ENCODE measurements around the gene BAZ2A.

BAZ2A gene

GRCh38 chr12:56634837-56635791, 5.0 kb upstream of the BAZ2A start:
- peak; percentile 51 for DNase-seq

- DNase-seq = no peak
These were observed 4.2 kb upstream of the BAZ2A start for GRCh38 chr12:56634242-56634836.

GRCh38 chr12:56633468-56634241, 3.5 kb upstream of the BAZ2A start:
- no peak for DNase-seq

- DNase-seq = no peak
These were observed 2.8 kb upstream of the BAZ2A start for GRCh38 chr12:56632701-56633467.

GRCh38 chr12:56631790-56632700, 1.9 kb upstream of the BAZ2A start:
- DNase-seq = no peak

- no peak for DNase-seq
These were observed 507 bp downstream of the BAZ2A start for GRCh38 chr12:56629459-56630179.

- no peak for DNase-seq
These were observed 1.3 kb downstream of the BAZ2A start for GRCh38 chr12:56628671-56629458.

- no peak for DNase-seq
These were observed 3.4 kb downstream of the BAZ2A start for GRCh38 chr12:56626701-56627100.

GRCh38 chr12:56622535-56622934, 7.6 kb downstream of the BAZ2A start:
- DNase-seq = no peak

GRCh38 chr12:56616925-56617324, 13.2 kb downstream of the BAZ2A start:
- no peak for DNase-seq

- no peak for DNase-seq
These were observed 13.9 kb downstream of the BAZ2A start for GRCh38 chr12:56616244-56616643.

- DNase-seq = no peak
These were observed 15.5 kb downstream of the BAZ2A start for GRCh38 chr12:56614627-56615026.

- DNase-seq = no peak
These were observed 25.8 kb downstream of the BAZ2A start for GRCh38 chr12:56604355-56604754.

- DNase-seq = no peak
These were observed 27.9 kb downstream of the BAZ2A start for GRCh38 chr12:56602239-56602638.

GRCh38 chr12:56601503-56601902, 28.6 kb downstream of the BAZ2A start:
- DNase-seq = no peak

- DNase-seq = no peak
These were observed 29.4 kb downstream of the BAZ2A start for GRCh38 chr12:56600753-56601152.

- no peak for DNase-seq
These were observed 30.3 kb downstream of the BAZ2A start for GRCh38 chr12:56599797-56600196.

GRCh38 chr12:56599041-56599440, 31.1 kb downstream of the BAZ2A start:
- no peak for DNase-seq

GRCh38 chr12:56596815-56597214, 33.3 kb downstream of the BAZ2A start:
- no peak for DNase-seq

Measured in SHP77 treated with DMSO at 0.1 percent for 48 hours (cell line).